ENCODE results near the gene RFWD3.

The RFWD3 gene

DNA sequence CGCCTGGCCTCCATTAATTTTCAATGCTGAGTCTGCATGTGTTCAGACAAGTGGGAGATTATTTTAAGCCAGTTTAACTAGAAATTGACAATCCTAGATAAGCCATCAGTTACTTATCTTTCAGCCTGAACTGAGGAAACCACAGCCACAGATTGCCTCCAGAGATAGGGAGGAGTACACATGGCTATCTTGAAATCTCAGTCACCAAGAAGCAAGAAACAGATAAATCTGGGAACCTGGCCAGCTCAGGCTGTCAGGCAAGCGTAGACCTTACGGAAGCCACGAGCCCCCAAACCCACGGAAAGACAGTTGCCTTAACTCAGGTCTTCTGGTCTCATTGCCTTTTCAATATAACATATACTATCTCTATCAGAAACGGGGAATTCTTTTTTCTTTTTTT, 57.7 kb downstream of the RFWD3 start:
- WGBS (ENCODE audit: insufficient coverage) = 3% methylated on average over 5 of the region's 6 CpGs
- CTCF ChIA-PET = interaction anchor here (1.2 kb wide), 1 partner anchor 35 kb away, joined by 3 read pairs; no protein-coding TSS in a partner anchor
- DNase-seq = peak; percentile 87 to 96 (median 95)

DNA sequence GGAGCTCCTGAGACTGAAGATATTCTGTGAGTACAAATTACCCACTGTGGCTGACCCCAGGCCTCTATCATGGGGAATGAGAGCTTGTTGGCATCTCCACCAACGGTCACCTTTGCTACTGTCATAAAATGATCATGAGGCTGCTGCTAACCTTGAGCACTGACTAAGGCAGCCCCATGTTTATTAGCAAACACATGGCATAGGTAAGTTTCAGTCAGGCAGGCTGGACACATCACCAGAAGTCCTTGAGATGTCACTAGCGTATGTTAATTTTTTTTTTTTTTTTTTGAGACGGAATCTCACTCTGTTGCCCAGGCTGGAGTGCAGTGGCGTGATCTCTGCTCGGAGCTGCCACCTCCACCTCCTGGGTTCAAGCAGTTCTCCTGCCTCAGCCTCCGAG, 58.3 kb downstream of the RFWD3 start:
- CTCF ChIA-PET = interaction anchor here (0.6 to 1.2 kb wide), 3 partner anchors 14 to 34 kb away, joined by 3 to 4 read pairs (median 3); no protein-coding TSS in a partner anchor
- no peak for DNase-seq
- Histone ChIP-seq H3K27me3 (replicated peaks in 2 of 5; ENCODE audit: control insufficient read depth in 4 of 5, insufficient read depth in 5 of 5, low read length in 4 of 5) (peaks cover 0 to 3% (median 0%) of the 10 kb centered on the region in 5 experiments), H3K4me1 (ENCODE audit: control extremely low read depth in 1 of 4, control insufficient read depth in 4 of 4, insufficient read depth in 4 of 4, low read length in 3 of 4) (peaks cover 10 to 35% (median 22%) of the 10 kb centered on the region in 4 experiments), H3K9me3 (ENCODE audit: control extremely low read depth in 1 of 5, control insufficient read depth in 4 of 5, insufficient read depth in 2 of 5, low read depth in 1 of 5, low read length in 4 of 5) (no peaks in the 10 kb centered on the region), H3K27ac (ENCODE audit: insufficient read depth in 1 of 2, low read depth in 1 of 2, low read length in 2 of 2, poor library complexity in 1 of 2, severe bottlenecking in 2 of 2) (no peak overlapping the region), H3K36me3 (ENCODE audit: control insufficient read depth in 4 of 4, insufficient read depth in 4 of 4, low read length in 3 of 4) (no peaks in the 10 kb centered on the region), H3K4me3 (ENCODE audit: control insufficient read depth in 1 of 7, extremely low read depth in 1 of 7, insufficient read depth in 4 of 7, low read depth in 2 of 7, low read length in 6 of 7) (no peak overlapping the region)
- POLR2A ChIA-PET = interaction anchor here (0.7 kb wide), 1 partner anchor 21 kb away, joined by 5 read pairs; no protein-coding TSS in a partner anchor
- WGBS (ENCODE audit: insufficient coverage) = 70% methylated on average over 5 of the region's 6 CpGs

More for the DNA sequence above, 57.7 kb downstream of the RFWD3 start:
- Histone ChIP-seq H3K27me3 (replicated peaks in 2 of 5; ENCODE audit: control insufficient read depth in 4 of 5, insufficient read depth in 5 of 5, low read length in 4 of 5) (peaks cover 0 to 3% (median 0%) of the 10 kb centered on the region in 5 experiments), H3K36me3 (ENCODE audit: control insufficient read depth in 4 of 4, insufficient read depth in 4 of 4, low read length in 3 of 4) (no peaks in the 10 kb centered on the region), H3K4me1 (ENCODE audit: control extremely low read depth in 1 of 4, control insufficient read depth in 4 of 4, insufficient read depth in 4 of 4, low read length in 3 of 4) (peaks cover 10 to 35% (median 22%) of the 10 kb centered on the region in 4 experiments), H3K4me3 (ENCODE audit: control insufficient read depth in 1 of 7, extremely low read depth in 1 of 7, insufficient read depth in 4 of 7, low read depth in 2 of 7, low read length in 6 of 7) (peak overlapping the region in 1 of 7 experiments; percentile 10), H3K27ac (ENCODE audit: insufficient read depth in 1 of 2, low read depth in 1 of 2, low read length in 2 of 2, poor library complexity in 1 of 2, severe bottlenecking in 2 of 2) (no peak overlapping the region), H3K9me3 (ENCODE audit: control extremely low read depth in 1 of 5, control insufficient read depth in 4 of 5, insufficient read depth in 2 of 5, low read depth in 1 of 5, low read length in 4 of 5) (no peaks in the 10 kb centered on the region)
- POLR2A ChIA-PET = interaction anchor here (0.7 kb wide), 1 partner anchor 20 kb away, joined by 5 read pairs; no protein-coding TSS in a partner anchor

DNA sequence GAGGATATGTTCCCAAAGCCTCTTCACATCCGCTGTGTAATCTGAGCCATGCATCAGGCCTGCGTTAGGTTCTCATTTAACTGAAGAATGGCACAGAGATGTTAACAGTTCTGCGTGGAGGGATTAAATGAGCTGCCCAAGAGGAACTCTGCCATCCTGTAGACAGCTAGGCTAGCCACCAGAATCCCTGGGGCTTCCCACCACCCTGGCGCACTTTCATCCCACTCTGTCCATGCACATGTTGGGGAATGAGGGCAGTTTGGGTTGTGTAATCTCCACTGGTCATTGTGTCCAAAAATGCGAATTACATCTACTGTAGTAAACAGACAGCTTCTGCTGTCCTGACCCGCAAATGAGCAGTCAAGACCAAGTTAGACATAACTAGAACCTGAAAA, 58.7 kb downstream of the RFWD3 start:
- Histone ChIP-seq H3K4me3 (ENCODE audit: control insufficient read depth in 1 of 7, extremely low read depth in 1 of 7, insufficient read depth in 4 of 7, low read depth in 2 of 7, low read length in 6 of 7) (peak overlapping the region in 1 of 7 experiments; percentile 90), H3K27me3 (replicated peaks in 2 of 5; ENCODE audit: control insufficient read depth in 4 of 5, insufficient read depth in 5 of 5, low read length in 4 of 5) (peaks cover 0 to 3% (median 0%) of the 10 kb centered on the region in 5 experiments), H3K4me1 (ENCODE audit: control extremely low read depth in 1 of 4, control insufficient read depth in 4 of 4, insufficient read depth in 4 of 4, low read length in 3 of 4) (peaks cover 10 to 35% (median 22%) of the 10 kb centered on the region in 4 experiments), H3K36me3 (ENCODE audit: control insufficient read depth in 4 of 4, insufficient read depth in 4 of 4, low read length in 3 of 4) (no peaks in the 10 kb centered on the region), H3K27ac (ENCODE audit: insufficient read depth in 1 of 2, low read depth in 1 of 2, low read length in 2 of 2, poor library complexity in 1 of 2, severe bottlenecking in 2 of 2) (no peak overlapping the region), H3K9me3 (ENCODE audit: control extremely low read depth in 1 of 5, control insufficient read depth in 4 of 5, insufficient read depth in 2 of 5, low read depth in 1 of 5, low read length in 4 of 5) (no peaks in the 10 kb centered on the region)
- WGBS (ENCODE audit: insufficient coverage) = 94% methylated on average over 4 of the region's 6 CpGs
- no peak for DNase-seq
- POLR2A ChIA-PET = no interaction called here
- CTCF ChIA-PET = interaction anchor here (0.6 to 1.2 kb wide), 3 partner anchors 15 to 34 kb away, joined by 3 to 4 read pairs (median 3); no protein-coding TSS in a partner anchor

DNA sequence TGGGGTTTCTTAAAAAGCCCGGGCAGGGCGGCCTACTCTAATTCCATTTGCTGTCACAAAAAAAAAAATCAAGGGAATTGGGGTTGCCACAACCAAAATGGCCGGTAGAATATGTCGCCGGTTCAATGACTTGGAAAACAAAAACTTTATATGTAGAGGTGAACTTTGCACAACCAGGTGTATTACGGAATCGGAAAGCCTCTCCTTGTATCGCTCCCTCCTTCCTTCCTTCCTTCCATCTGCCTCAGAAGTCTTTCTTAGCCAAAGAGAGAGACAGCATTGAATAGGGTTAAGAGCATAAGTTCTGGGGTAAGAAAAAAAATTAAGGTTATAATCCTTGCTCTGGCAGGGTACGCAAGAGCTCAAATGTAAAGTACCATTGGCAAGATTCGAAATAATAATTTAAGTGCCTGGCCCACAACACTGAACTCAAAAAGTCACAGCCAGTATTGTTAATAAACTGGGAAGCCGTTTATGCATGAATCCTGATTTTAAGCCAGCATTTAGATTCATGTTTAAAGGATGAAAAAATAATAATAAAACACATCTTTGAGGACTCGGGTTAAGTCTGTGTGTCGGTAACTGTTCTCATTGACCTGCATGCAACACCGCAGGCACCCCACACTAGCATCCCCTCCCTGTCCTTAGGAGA, 59.2 kb downstream of the RFWD3 start:
- peaks cover 0 to 3% (median 0%) of the 10 kb centered on the region in 5 experiments for H3K27me3 ChIP-seq (replicated peaks in 2 of 5; ENCODE audit: control insufficient read depth in 4 of 5, insufficient read depth in 5 of 5, low read length in 4 of 5)
- WGBS (ENCODE audit: insufficient coverage) = 82% methylated on average over 5 of the region's 14 CpGs
- H3K4me3 ChIP-seq (ENCODE audit: control insufficient read depth in 1 of 7, extremely low read depth in 1 of 7, insufficient read depth in 4 of 7, low read depth in 2 of 7, low read length in 6 of 7) = peak overlapping the region; percentile 63 to 94 (median 88)
- ChIA-PET POLR2A (interaction anchor here (1.0 kb wide), 1 partner anchor 59 kb away, joined by 6 read pairs; the partner anchor contains the start of gene RFWD3), CTCF (interaction anchor here (1.0 to 1.2 kb wide), 2 partner anchors 15 kb away, joined by 3 to 4 read pairs; no protein-coding TSS in a partner anchor)
- H3K27ac ChIP-seq (ENCODE audit: insufficient read depth in 1 of 2, low read depth in 1 of 2, low read length in 2 of 2, poor library complexity in 1 of 2, severe bottlenecking in 2 of 2) = peak overlapping the region in 1 of 2 experiments; percentile 76
- DNase-seq = no peak
- no peaks in the 10 kb centered on the region for H3K9me3 ChIP-seq (ENCODE audit: control extremely low read depth in 1 of 5, control insufficient read depth in 4 of 5, insufficient read depth in 2 of 5, low read depth in 1 of 5, low read length in 4 of 5)
- H3K36me3 ChIP-seq (ENCODE audit: control insufficient read depth in 4 of 4, insufficient read depth in 4 of 4, low read length in 3 of 4) = no peaks in the 10 kb centered on the region
- H3K4me1 ChIP-seq (ENCODE audit: control extremely low read depth in 1 of 4, control insufficient read depth in 4 of 4, insufficient read depth in 4 of 4, low read length in 3 of 4) = peaks cover 10 to 35% (median 22%) of the 10 kb centered on the region in 4 experiments

DNA sequence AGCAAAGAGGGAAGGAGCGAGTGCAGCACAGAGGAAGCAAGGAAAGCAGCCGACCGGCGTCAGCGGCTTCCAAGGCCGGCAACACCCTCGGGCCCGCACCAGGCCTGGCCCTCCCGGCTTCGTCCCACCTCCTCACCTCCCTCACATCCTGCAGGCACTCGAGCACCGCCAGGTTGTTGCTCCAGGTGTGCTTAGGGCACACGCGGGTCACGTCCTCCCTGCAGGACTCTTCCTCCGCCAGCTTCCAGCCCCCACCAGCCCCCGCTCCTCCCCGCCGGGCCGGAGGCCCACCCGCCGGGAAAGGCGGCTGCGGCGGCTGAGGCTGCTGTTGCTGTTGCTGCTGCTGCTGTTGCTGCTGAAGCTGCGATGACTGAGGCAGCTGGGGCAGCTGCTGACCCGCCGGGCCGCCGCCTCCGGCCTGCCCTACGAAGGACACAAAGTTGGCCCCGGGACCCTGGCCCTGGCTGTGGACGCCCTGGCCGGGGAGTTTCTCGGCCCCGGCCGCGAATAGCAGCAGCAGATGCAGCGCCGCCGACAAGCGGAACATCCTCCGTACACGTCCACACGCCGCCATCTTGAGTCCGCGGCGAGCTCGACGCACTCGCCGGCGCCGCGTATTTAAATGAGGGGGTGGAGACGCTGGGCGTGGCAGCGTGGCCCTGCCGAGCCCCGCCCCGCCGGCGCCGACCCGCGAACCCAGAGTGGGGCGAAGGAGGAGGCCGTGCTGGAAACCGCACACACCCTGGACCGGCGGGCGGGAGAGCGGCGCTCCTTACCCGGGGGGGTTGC, 60.0 kb downstream of the RFWD3 start, which contains the start of gene GLG1:
Gene GLG1, minus strand, starts transcription at position 594 of the 789 bp plus-strand sequence. Its CDS starts 20 bp downstream, at position 574.
- Histone ChIP-seq H3K4me1 (ENCODE audit: control extremely low read depth in 1 of 4, control insufficient read depth in 4 of 4, insufficient read depth in 4 of 4, low read length in 3 of 4) (peaks cover 13 to 35% (median 23%) of the 10 kb centered on the region in 4 experiments), H3K36me3 (ENCODE audit: control insufficient read depth in 4 of 4, insufficient read depth in 4 of 4, low read length in 3 of 4) (no peaks in the 10 kb centered on the region), H3K9me3 (ENCODE audit: control extremely low read depth in 1 of 5, control insufficient read depth in 4 of 5, insufficient read depth in 2 of 5, low read depth in 1 of 5, low read length in 4 of 5) (no peaks in the 10 kb centered on the region), H3K27ac (ENCODE audit: insufficient read depth in 1 of 2, low read depth in 1 of 2, low read length in 2 of 2, poor library complexity in 1 of 2, severe bottlenecking in 2 of 2) (peak within 1 kb of the TSS; percentile 28 to 76), H3K4me3 (ENCODE audit: control insufficient read depth in 1 of 7, extremely low read depth in 1 of 7, insufficient read depth in 4 of 7, low read depth in 2 of 7, low read length in 6 of 7) (peak within 1 kb of the TSS; percentile 63 to 94 (median 88)), H3K27me3 (replicated peaks in 2 of 5; ENCODE audit: control insufficient read depth in 4 of 5, insufficient read depth in 5 of 5, low read length in 4 of 5) (peaks cover 0 to 3% (median 0%) of the 10 kb centered on the region in 5 experiments)
- 0% methylated on average over 55 of the region's 77 CpGs for WGBS (ENCODE audit: insufficient coverage)
- DNase-seq = peak; percentile 90 to 95 (median 93)
- ChIA-PET POLR2A (interaction anchor here (1.0 kb wide), 1 partner anchor 60 kb away, joined by 6 read pairs; the partner anchor contains the start of gene RFWD3), CTCF (interaction anchor here (1.0 kb wide), 1 partner anchor 14 kb away, joined by 3 read pairs; no protein-coding TSS in a partner anchor)

DNA sequence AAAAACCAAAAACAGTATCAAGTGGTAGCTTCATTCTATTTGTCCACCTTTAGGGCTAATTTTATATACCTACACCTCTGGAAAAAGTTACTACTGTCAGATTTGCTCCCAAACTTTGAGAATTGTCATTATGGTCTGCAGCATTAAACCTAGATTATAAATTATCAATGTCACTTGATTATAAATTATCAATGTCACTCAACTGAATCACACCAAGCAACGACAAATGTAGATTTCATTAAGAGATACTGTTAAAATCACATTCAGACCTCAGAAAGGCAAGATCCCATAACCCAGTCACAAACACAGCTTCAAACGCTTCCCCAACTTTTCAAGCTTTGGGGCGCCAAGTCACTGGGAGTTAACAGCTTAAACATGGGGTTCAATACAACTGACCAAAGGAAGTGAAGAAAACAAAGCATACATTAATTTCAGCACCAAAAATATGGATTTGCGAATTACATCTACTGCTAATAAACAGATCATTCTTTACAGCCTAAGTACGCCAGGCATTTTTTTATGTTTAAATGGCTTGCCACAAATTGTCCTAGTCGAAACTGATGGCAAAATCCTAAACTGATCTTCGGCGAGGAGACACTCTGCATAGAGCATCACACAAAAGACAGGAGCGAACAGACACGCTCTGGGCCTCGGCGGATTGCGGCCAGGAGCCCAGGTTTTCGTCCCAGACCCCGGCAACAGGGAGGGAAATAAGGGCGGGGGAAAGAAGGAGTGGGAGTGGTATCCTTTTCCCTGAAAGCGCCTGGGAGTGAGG, 60.7 kb downstream of the RFWD3 start:
- CTCF ChIA-PET = no interaction called here

More for the DNA sequence above, 60.7 kb downstream of the RFWD3 start:
- peak in 2 of 3 donors; percentile 12 to 30 for DNase-seq
- H3K9me3 ChIP-seq (ENCODE audit: control extremely low read depth in 1 of 5, control insufficient read depth in 4 of 5, insufficient read depth in 2 of 5, low read depth in 1 of 5, low read length in 4 of 5) = no peaks in the 10 kb centered on the region
- 10% methylated on average over 17 of the region's 17 CpGs for WGBS (ENCODE audit: insufficient coverage)
- no peaks in the 10 kb centered on the region for H3K36me3 ChIP-seq (ENCODE audit: control insufficient read depth in 4 of 4, insufficient read depth in 4 of 4, low read length in 3 of 4)
- peaks cover 0 to 3% (median 0%) of the 10 kb centered on the region in 5 experiments for H3K27me3 ChIP-seq (replicated peaks in 2 of 5; ENCODE audit: control insufficient read depth in 4 of 5, insufficient read depth in 5 of 5, low read length in 4 of 5)
- peak overlapping the region; percentile 28 to 76 for H3K27ac ChIP-seq (ENCODE audit: insufficient read depth in 1 of 2, low read depth in 1 of 2, low read length in 2 of 2, poor library complexity in 1 of 2, severe bottlenecking in 2 of 2)
- POLR2A ChIA-PET = no interaction called here
- peaks cover 17 to 42% (median 27%) of the 10 kb centered on the region in 4 experiments for H3K4me1 ChIP-seq (ENCODE audit: control extremely low read depth in 1 of 4, control insufficient read depth in 4 of 4, insufficient read depth in 4 of 4, low read length in 3 of 4)
- H3K4me3 ChIP-seq (ENCODE audit: control insufficient read depth in 1 of 7, extremely low read depth in 1 of 7, insufficient read depth in 4 of 7, low read depth in 2 of 7, low read length in 6 of 7) = peak overlapping the region; percentile 63 to 94 (median 88)

Data from common myeloid progenitor, CD34-positive (primary cell).